IPS-20b (cell line): ENCODE measurements around the gene TCF4.

Source experiments
- H3K27ac ChIP-seq: one replicate; pipeline ENCODE4 v1.5.1; 2013; ENCODE audit warnings: low read length
- H3K27me3 ChIP-seq: 2 replicates; pipeline ENCODE4 v1.6.1; 2013; ENCODE audit warnings: mild to moderate bottlenecking, low read length, inconsistent platforms; ENCODE audit not compliant: insufficient read depth
- H3K36me3 ChIP-seq: 2 replicates; pipeline ENCODE4 v1.6.1; 2013; ENCODE audit warnings: low read depth, mild to moderate bottlenecking, inconsistent platforms, low read length, moderate library complexity; ENCODE audit not compliant: insufficient read depth
- H3K4me1 ChIP-seq: 2 replicates; pipeline ENCODE4 v1.6.1; 2013; ENCODE audit warnings: mild to moderate bottlenecking, control low read depth, inconsistent platforms, low read length, moderate library complexity; ENCODE audit not compliant: insufficient read depth
- H3K4me3 ChIP-seq: 2 replicates; pipeline ENCODE4 v1.5.1; 2013; ENCODE audit warnings: mild to moderate bottlenecking, low read length, inconsistent platforms
- H3K9ac ChIP-seq: 2 replicates; pipeline ENCODE4 v1.6.1; 2013; ENCODE audit warnings: low read depth, mild to moderate bottlenecking, inconsistent platforms, low read length, moderate library complexity
- H3K9me3 ChIP-seq: 2 replicates; pipeline ENCODE4 v1.6.1; 2013; ENCODE audit warnings: mild to moderate bottlenecking, low read depth, low read length, inconsistent platforms; ENCODE audit not compliant: insufficient read depth

The TCF4 gene

GRCh38 chr18:55557211-55557610 lies 30.8 kb downstream of the TCF4 start:
- Histone ChIP-seq H3K9me3 (no peaks in the 10 kb centered on the region), H3K36me3 (peaks cover 11% of the 10 kb centered on the region; the same call in 1 of the 2 replicates), H3K9ac (no peak overlapping the region), H3K27ac (no peak overlapping the region), H3K4me3 (no peak overlapping the region), H3K27me3 (no peaks in the 10 kb centered on the region), H3K4me1 (no peaks in the 10 kb centered on the region)

DNA sequence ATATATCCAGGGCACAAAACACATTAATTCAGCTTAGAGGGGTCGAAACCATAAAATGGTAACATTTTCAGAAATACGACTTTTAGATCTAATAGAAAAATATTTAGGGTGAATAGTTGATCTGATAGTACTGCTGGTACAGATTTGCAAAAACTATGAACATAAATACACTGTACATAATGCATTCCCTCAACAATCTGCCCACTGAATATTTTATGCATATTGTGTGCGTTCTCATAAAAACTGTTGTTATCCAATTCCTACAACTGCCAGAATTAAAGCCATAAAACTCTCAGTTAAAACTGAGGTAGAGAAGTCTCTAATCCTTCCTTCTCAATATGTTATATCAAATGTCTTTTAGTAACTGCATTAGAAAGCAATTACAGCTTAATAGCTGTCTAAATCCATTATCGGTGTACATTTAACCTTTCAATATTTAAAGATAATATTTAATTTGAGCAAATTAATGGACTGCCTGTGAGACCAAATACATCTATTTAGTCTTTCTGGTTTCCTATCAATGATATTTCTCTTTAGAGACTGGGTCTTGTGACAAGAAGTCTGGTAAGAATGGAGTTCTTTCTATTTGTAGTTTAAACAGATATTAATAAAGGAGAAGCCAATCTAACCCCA lies 32.5 kb downstream of the TCF4 start:
- Histone ChIP-seq H3K9ac (no peak overlapping the region), H3K4me1 (no peaks in the 10 kb centered on the region), H3K27ac (no peak overlapping the region), H3K4me3 (no peak overlapping the region), H3K27me3 (no peaks in the 10 kb centered on the region), H3K9me3 (no peaks in the 10 kb centered on the region), H3K36me3 (peaks cover 17% of the 10 kb centered on the region; the same call in 1 of the 2 replicates)

DNA sequence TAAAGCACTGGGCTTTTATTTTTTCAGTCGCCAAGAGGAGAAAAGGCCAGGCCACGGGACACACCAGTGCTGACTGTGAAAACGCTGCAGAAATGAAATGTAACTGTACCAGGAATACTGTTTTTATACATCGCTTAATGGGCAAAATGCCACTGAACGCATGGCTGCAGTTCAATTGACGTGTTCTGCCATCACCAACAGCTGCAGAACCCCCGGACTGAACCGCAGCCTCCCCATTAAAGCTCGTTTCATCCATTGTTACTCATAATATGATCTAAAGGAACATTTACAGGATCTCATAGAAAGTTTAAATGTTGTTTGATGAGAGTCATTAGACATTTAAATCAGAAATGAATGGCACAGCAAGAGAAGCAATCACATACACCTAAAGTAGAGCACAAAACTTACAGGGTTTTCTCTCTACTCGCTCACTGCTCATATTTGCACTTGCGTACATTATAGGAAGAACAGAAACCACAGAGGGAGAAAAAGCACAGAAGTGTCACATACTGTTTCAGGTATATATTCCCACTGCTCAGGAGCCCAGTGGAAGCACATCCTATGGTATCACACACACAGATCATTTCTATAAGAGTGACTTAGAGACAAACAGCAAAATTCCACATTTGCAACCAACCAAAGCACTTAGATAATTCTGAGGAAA lies 35.3 kb downstream of the TCF4 start:
- no peak overlapping the region for H3K4me3 ChIP-seq

GRCh38 chr18:55551227-55551626 lies 36.8 kb downstream of the TCF4 start:
- no peak overlapping the region for H3K27ac ChIP-seq
- H3K27me3 ChIP-seq = no peaks in the 10 kb centered on the region
- no peak overlapping the region for H3K4me3 ChIP-seq
- H3K9me3 ChIP-seq = no peaks in the 10 kb centered on the region
- peaks cover 12% of the 10 kb centered on the region; the same call in 1 of the 2 replicates for H3K36me3 ChIP-seq
- no peak overlapping the region for H3K9ac ChIP-seq
- peaks cover 21% of the 10 kb centered on the region for H3K4me1 ChIP-seq

More for the DNA sequence above, 35.3 kb downstream of the TCF4 start:
- Histone ChIP-seq H3K9ac (no peak overlapping the region), H3K27me3 (no peaks in the 10 kb centered on the region), H3K9me3 (no peaks in the 10 kb centered on the region), H3K27ac (peak overlapping the region; percentile 12), H3K4me1 (peaks cover 11% of the 10 kb centered on the region), H3K36me3 (peaks cover 12% of the 10 kb centered on the region; the same call in 1 of the 2 replicates)

DNA sequence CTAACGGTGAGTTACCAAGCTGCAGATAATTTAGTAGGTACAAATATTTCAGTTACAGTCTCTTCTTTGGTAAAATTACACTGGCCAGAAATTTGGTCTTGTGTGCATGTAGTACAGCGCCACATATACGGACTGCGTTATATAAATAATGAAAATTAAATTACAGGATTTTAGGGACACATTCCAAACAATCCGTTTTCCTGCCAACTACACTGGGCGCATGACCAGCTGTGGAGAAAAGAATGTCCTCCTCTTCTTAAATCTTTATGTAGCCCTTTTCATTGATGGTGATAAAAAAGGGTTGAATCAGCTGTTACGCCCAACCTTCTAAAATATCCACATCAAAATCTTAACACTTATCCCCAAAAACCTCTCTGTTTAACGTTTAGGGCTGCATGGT lies 37.5 kb downstream of the TCF4 start:
- peaks cover 21% of the 10 kb centered on the region for H3K4me1 ChIP-seq
- H3K9ac ChIP-seq = no peak overlapping the region
- peaks cover 12% of the 10 kb centered on the region; the same call in 1 of the 2 replicates for H3K36me3 ChIP-seq

GRCh38 chr18:55549474-55550104 lies 38.4 kb downstream of the TCF4 start:
- H3K4me3 ChIP-seq = no peak overlapping the region

More for the DNA sequence above, 37.5 kb downstream of the TCF4 start:
- no peak overlapping the region for H3K27ac ChIP-seq
- no peaks in the 10 kb centered on the region for H3K27me3 ChIP-seq
- H3K4me3 ChIP-seq = no peak overlapping the region
- H3K9me3 ChIP-seq = no peaks in the 10 kb centered on the region

GRCh38 chr18:55547705-55548056 lies 40.3 kb downstream of the TCF4 start:
- Histone ChIP-seq H3K4me1 (peaks cover 24% of the 10 kb centered on the region), H3K27ac (no peak overlapping the region), H3K9me3 (no peaks in the 10 kb centered on the region), H3K4me3 (no peak overlapping the region), H3K27me3 (no peaks in the 10 kb centered on the region), H3K9ac (no peak overlapping the region), H3K36me3 (peaks cover 9% of the 10 kb centered on the region; the same call in 1 of the 2 replicates)

More at GRCh38 chr18:55549474-55550104, 38.4 kb downstream of the TCF4 start:
- peaks cover 12% of the 10 kb centered on the region; the same call in 1 of the 2 replicates for H3K36me3 ChIP-seq
- no peak overlapping the region for H3K27ac ChIP-seq
- no peak overlapping the region for H3K9ac ChIP-seq
- no peaks in the 10 kb centered on the region for H3K27me3 ChIP-seq
- peaks cover 22% of the 10 kb centered on the region for H3K4me1 ChIP-seq
- H3K9me3 ChIP-seq = no peaks in the 10 kb centered on the region

DNA sequence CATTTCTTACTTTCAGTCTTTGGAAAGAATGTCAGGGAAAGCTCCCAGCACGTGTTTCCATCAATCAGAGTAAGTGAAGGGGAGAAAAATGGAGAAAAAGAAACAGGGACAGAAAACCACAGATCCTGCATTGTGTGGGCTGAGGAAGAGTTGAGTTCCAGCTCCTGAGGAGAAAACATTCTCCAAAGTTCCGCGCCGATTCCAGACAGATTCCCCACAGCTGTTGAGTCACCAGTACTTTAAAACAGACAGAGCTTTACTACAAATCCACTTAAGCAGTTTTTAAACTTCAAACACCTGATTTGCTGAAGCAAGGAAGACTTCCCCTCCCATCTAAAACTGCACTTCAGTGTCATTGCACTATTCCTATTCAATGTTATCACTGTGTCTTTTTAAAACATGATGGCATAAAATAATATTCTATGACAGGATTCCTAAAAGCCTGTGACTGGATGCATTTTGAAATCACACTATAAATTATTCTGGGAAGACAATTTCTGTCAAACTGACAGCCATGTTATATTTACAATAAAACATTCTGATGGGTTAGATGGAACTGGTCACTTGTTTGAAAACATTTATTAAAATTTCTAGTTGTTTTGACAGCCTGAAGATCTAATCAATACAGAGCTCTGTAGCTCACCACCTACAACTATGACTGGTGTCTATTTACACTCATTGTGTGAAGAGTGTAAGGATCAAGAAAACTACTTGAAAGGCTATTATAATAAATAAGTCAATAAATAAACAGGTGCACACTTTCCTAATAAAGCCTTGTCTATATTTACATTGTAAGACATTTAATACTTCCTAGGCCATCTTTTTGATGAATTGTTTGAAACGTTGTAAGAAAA lies 40.9 kb downstream of the TCF4 start:
- H3K27ac ChIP-seq = no peak overlapping the region
- H3K9me3 ChIP-seq = no peaks in the 10 kb centered on the region
- H3K27me3 ChIP-seq = no peaks in the 10 kb centered on the region
- H3K4me3 ChIP-seq = no peak overlapping the region
- H3K4me1 ChIP-seq = peaks cover 24% of the 10 kb centered on the region
- no peak overlapping the region for H3K9ac ChIP-seq
- H3K36me3 ChIP-seq = peaks cover 9% of the 10 kb centered on the region; the same call in 1 of the 2 replicates

- no peak overlapping the region for H3K27ac ChIP-seq
- peaks cover 24% of the 10 kb centered on the region for H3K4me1 ChIP-seq
- no peak overlapping the region for H3K9ac ChIP-seq
- H3K4me3 ChIP-seq = no peak overlapping the region
- H3K9me3 ChIP-seq = no peaks in the 10 kb centered on the region
- H3K27me3 ChIP-seq = no peaks in the 10 kb centered on the region
- H3K36me3 ChIP-seq = no peaks in the 10 kb centered on the region
These were observed 44.0 kb downstream of the TCF4 start for GRCh38 chr18:55544014-55544413.

DNA sequence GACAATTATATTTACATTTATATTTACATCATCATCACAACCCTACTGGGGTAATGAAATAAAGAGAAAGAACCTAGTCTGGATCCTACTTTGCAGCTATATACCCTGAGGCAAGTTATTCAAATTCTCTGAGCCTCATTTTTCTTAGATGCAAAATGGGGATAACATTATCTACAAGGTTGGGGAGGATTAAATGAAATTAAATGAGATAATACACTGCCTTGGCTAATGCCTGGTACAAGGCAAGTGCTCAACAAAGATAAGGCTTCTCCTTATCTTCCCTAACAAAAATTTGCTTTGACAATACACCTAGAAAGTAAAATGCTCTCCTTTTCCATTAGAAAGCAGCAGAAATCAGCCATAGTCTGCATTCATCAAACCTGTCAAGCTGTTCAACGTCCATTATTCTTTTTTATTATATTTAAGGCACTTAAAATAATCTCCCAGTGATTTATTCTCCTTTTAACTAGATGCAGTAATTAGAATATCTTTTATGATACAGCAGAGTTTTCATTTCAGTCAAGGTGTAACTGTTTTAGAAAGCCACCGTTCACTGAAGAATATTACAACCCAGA lies 44.8 kb downstream of the TCF4 start:
- Histone ChIP-seq H3K36me3 (no peaks in the 10 kb centered on the region), H3K27ac (no peak overlapping the region), H3K4me1 (peaks cover 19% of the 10 kb centered on the region; the same call in 1 of the 2 replicates)

GRCh38 chr18:55541571-55541970 lies 46.4 kb downstream of the TCF4 start:
- Histone ChIP-seq H3K27me3 (no peaks in the 10 kb centered on the region), H3K36me3 (no peaks in the 10 kb centered on the region), H3K27ac (no peak overlapping the region), H3K9me3 (no peaks in the 10 kb centered on the region), H3K4me3 (no peak overlapping the region), H3K9ac (no peak overlapping the region), H3K4me1 (peaks cover 4% of the 10 kb centered on the region; the same call in 1 of the 2 replicates)

More for the DNA sequence above, 44.8 kb downstream of the TCF4 start:
- Histone ChIP-seq H3K9me3 (no peaks in the 10 kb centered on the region), H3K4me3 (no peak overlapping the region), H3K9ac (no peak overlapping the region), H3K27me3 (no peaks in the 10 kb centered on the region)
